ENCODE measurements around the gene B4GALNT4.
"Not testable (repeated sequence)": the region's sequence is repeated elsewhere in the genome, so short reads cannot be mapped to it uniquely, and the experiment has no call there.

B4GALNT4 gene

DNA sequence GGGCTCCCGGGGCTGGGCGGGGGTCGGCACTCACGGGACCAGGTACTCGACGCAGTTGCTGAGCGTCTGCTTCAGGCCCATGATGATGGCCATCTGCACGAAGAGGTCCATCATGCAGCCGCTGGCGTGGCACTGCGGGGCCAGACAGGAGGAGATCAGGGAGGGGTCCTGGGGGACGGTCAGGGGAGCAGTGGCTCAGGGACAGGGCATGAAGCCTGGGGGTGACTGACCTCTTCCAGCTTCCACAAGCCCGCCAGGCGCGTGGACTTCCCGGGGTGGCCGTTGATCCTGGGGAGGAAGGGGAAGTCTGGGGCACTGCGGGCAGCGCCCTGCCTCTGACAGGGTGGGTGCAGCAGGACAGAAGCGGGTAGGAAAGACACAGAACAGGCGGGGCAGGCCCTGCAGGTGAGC lies 51.6 kb downstream of the B4GALNT4 start:
- TF ChIP-seq, protein P1, sequence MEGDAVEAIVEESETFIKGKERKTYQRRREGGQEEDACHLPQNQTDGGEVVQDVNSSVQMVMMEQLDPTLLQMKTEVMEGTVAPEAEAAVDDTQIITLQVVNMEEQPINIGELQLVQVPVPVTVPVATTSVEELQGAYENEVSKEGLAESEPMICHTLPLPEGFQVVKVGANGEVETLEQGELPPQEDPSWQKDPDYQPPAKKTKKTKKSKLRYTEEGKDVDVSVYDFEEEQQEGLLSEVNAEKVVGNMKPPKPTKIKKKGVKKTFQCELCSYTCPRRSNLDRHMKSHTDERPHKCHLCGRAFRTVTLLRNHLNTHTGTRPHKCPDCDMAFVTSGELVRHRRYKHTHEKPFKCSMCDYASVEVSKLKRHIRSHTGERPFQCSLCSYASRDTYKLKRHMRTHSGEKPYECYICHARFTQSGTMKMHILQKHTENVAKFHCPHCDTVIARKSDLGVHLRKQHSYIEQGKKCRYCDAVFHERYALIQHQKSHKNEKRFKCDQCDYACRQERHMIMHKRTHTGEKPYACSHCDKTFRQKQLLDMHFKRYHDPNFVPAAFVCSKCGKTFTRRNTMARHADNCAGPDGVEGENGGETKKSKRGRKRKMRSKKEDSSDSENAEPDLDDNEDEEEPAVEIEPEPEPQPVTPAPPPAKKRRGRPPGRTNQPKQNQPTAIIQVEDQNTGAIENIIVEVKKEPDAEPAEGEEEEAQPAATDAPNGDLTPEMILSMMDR (IDR thresholded peaks at IDR 0.05; ENCODE audit: borderline replicate concordance, control extremely low read depth, extremely low read depth, insufficient read depth, missing control alignments) = no peak
- no peak for DNase-seq (ENCODE audit: low spot score)
- in situ Hi-C loops (cut with MboI; ENCODE audit: low sequenced_read_pairs, unreplicated experiment) = no loop called here

DNA sequence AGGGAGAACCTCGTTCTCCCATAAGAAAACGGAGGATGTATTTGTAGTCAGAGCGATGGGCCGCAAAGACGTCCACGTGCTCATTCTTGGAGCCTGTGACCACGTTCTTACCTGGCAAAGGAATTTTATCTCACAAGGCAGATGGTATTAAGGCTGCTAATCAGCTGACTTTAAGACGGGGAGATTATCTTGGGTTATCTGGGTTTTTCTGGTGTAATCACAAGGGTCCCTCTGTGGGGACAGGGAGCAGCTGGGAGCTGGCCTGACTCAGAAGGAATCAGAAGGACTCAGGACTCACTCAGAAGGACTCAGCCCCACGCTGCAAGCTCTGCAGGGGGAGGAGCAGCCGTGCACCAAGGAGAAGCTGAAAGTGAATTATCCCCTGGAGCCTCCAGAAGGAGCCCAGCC lies 53.0 kb downstream of the B4GALNT4 start:
- TF ChIP-seq, protein P1 (IDR thresholded peaks at IDR 0.05; ENCODE audit: borderline replicate concordance, control extremely low read depth, extremely low read depth, insufficient read depth, missing control alignments) = no peak
- in situ Hi-C loops (cut with MboI; ENCODE audit: low sequenced_read_pairs, unreplicated experiment) = no loop called here

DNA sequence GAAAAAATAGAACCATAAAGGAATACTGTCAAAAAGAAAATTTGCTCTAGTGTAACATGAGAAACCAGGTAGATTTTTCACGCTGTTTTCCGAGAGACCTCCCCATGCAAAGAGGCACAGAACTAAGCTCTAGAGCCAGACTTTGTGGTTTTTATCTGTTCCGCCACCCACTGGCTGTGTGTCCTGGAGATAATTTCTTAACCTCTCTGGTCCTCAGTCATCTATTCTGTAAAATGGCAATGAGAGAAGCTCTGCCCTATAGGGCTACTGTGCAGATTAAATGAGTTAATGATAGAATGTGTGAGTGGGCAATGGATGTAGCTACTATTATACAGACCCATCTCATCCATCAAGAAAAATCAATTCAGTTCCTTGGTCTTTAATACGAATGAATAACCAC lies 54.9 kb downstream of the B4GALNT4 start:
- no peak for DNase-seq (ENCODE audit: low spot score)
- TF ChIP-seq, protein P1 (IDR thresholded peaks at IDR 0.05; ENCODE audit: borderline replicate concordance, control extremely low read depth, extremely low read depth, insufficient read depth, missing control alignments) = no peak
- in situ Hi-C loops (cut with MboI; ENCODE audit: low sequenced_read_pairs, unreplicated experiment) = no loop called here

More for the DNA sequence above, 53.0 kb downstream of the B4GALNT4 start:
- no peak for DNase-seq (ENCODE audit: low spot score)

DNA sequence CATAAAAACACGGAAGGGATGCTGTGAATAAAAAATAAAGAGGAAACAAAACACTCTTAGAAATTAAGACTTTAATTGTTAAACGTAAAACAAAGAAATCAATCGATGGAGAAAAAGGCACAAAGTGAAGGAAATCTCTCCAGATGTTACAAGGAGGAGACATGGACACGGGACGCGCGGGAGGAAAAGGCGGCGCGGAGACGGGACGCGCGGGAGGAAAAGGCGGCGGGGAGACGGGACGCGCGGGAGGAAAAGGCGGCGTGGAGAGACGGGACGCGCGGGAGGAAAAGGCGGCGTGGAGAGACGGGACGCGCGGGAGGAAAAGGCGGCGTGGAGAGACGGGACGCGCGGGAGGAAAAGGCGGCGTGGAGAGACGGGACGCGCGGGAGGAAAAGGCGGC lies 55.5 kb downstream of the B4GALNT4 start:
- DNase-seq (ENCODE audit: low spot score); in situ Hi-C loops (cut with MboI; ENCODE audit: low sequenced_read_pairs, unreplicated experiment): not testable (repeated sequence)

DNA sequence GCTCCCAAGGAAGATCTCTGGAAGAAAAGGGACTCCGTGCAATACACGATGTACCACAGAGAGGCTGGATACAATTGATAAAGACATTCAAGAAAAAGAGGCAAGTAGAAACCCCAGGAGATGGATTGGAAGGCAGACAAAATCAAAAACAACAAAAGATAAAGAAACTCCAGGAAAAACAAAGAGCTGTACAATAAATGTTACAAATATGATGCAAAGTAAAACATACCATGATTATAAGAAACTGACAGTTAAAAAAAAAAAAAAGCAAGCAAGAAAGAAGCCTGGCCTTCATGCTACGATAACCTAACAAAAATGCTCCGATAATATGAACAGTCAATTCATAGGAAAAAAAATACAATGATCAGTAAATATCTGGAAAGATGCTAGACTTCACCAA lies 56.0 kb downstream of the B4GALNT4 start:
- in situ Hi-C loops (cut with MboI; ENCODE audit: low sequenced_read_pairs, unreplicated experiment) = no loop called here
- TF ChIP-seq, protein P1 (IDR thresholded peaks at IDR 0.05; ENCODE audit: borderline replicate concordance, control extremely low read depth, extremely low read depth, insufficient read depth, missing control alignments) = no peak
- no peak for DNase-seq (ENCODE audit: low spot score)

DNA sequence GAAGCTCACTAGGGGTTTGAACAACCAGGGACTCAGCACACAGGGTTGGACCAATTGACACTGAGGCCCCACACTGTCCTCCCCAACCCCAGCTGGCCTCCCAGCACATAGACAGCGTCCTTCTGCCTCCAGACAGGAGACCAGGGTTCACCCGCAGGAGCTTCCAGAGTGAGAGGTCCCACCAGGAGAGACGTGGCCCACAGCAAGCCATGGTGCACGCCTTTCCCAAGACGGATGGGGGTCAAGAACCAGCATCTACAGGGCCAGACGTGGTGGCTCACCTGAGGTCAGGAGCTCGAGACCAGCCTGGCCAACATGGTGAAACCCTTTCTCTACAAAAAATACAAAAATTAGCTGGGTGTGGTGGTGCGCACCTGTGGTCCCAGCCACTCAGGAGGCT lies 57.6 kb downstream of the B4GALNT4 start:
- in situ Hi-C loops (cut with MboI; ENCODE audit: low sequenced_read_pairs, unreplicated experiment) = no loop called here
- no peak for DNase-seq (ENCODE audit: low spot score)
- TF ChIP-seq, protein P1 (IDR thresholded peaks at IDR 0.05; ENCODE audit: borderline replicate concordance, control extremely low read depth, extremely low read depth, insufficient read depth, missing control alignments) = no peak

DNA sequence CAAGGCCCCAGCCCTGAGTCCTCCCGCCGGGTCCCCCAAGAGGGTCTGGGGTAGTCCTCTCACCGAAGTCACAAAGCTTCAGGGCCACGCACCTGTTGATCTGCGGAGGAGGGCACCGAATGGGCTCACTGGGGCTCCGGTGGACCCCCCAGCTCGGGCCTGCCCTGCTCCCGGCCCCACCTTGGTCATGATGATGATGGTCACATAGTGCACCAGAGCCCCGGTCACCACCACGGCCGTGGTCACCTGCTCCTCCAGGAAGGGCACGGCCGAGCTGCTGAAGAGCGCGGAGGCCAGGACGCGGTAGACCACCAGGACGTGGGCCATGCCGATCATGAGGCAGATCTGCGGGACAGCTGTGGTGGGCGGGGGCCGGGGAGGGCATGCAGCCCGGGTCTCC lies 59.0 kb downstream of the B4GALNT4 start:
- no peak for DNase-seq (ENCODE audit: low spot score)
- TF ChIP-seq, protein P1 (IDR thresholded peaks at IDR 0.05; ENCODE audit: borderline replicate concordance, control extremely low read depth, extremely low read depth, insufficient read depth, missing control alignments) = no peak
- in situ Hi-C loops (cut with MboI; ENCODE audit: low sequenced_read_pairs, unreplicated experiment) = no loop called here
